Brain microvascular endothelial cell (primary cell): ENCODE results near the gene FAS.
"Not testable (repeated sequence)": the region's sequence is repeated elsewhere in the genome, so short reads cannot be mapped to it uniquely, and the experiment has no call there.

Experiments used
- DNase-seq: peaks from one replicate; pipeline ENCODE4 v3.0.0-alpha.2; 2020
- H3K27ac ChIP-seq: fragments of 250-450 bp; sonication (Bioruptor Pico); 2 replicates; pipeline ENCODE4 v1.5.1; 2020; ENCODE audit warnings: mild to moderate bottlenecking, moderate library complexity
- H3K27me3 ChIP-seq: fragments of 250-450 bp; sonication (Bioruptor Pico); replicated peaks from 2 replicates; pipeline ENCODE4 v1.5.1; 2020; ENCODE audit warnings: mild to moderate bottlenecking
- H3K36me3 ChIP-seq: fragments of 250-450 bp; sonication (Bioruptor Pico); replicated peaks from 2 replicates; pipeline ENCODE4 v1.5.1; 2020; ENCODE audit warnings: mild to moderate bottlenecking
- H3K4me3 ChIP-seq: 2 replicates; pipeline ENCODE4 v1.5.1; 2011; ENCODE audit warnings: low read depth, mild to moderate bottlenecking, control low read depth, low read length, moderate library complexity
- CTCF ChIP-seq: IDR thresholded peaks from 2 replicates; pipeline ENCODE4 v1.5.1; 2011; ENCODE audit warnings: low read depth, mild to moderate bottlenecking, moderate library complexity, low read length, control low read depth, inconsistent platforms; ENCODE audit errors: missing control alignments
- in situ Hi-C: cut with HindIII; loops from 2 replicates; pipeline ENCODE4 v1.10.0; 2017; ENCODE audit warnings: low sequenced_read_pairs, low pct_ligation_motif_present

FAS gene

GRCh38 chr10:89001729-89002072, 11.1 kb downstream of the FAS start:
- in situ Hi-C loops: loop anchor here (25.0 kb wide), 1 partner anchor 211 kb away; the partner anchor contains the start of gene CH25H
- Histone ChIP-seq H3K4me3 (no peak overlapping the region), H3K27me3 (no peaks in the 10 kb centered on the region), H3K27ac (no peak overlapping the region), H3K36me3 (no peaks in the 10 kb centered on the region)
- DNase-seq: peak; percentile 14
- TF ChIP-seq CTCF: no peak

GRCh38 chr10:89002226-89002978, 11.8 kb downstream of the FAS start:
- no peaks in the 10 kb centered on the region for H3K36me3 ChIP-seq
- in situ Hi-C loops: loop anchor here (25.0 kb wide), 1 partner anchor 210 kb away; the partner anchor contains the start of gene CH25H
- no peaks in the 10 kb centered on the region for H3K27me3 ChIP-seq
- H3K4me3 ChIP-seq: no peak overlapping the region
- TF ChIP-seq CTCF: no peak
- DNase-seq: no peak
- no peak overlapping the region for H3K27ac ChIP-seq

GRCh38 chr10:89003344-89003743, 12.7 kb downstream of the FAS start:
- in situ Hi-C loops: loop anchor here (25.0 kb wide), 1 partner anchor 209 kb away; the partner anchor contains the start of gene CH25H
- Histone ChIP-seq H3K36me3 (no peaks in the 10 kb centered on the region), H3K27ac (no peak overlapping the region), H3K4me3 (no peak overlapping the region), H3K27me3 (no peaks in the 10 kb centered on the region)
- no peak for DNase-seq
- no peak for TF ChIP-seq CTCF

- in situ Hi-C loops: loop anchor here (25.0 kb wide), 1 partner anchor 205 kb away; the partner anchor contains the start of gene CH25H
- no peak overlapping the region for H3K27ac ChIP-seq
- no peaks in the 10 kb centered on the region for H3K36me3 ChIP-seq
- no peaks in the 10 kb centered on the region for H3K27me3 ChIP-seq
- DNase-seq: no peak
- TF ChIP-seq CTCF: no peak
- H3K4me3 ChIP-seq: no peak overlapping the region
Measured at GRCh38 chr10:89007129-89007893, 16.7 kb downstream of the FAS start.

GRCh38 chr10:89018700-89019346, 28.2 kb downstream of the FAS start:
- not testable (repeated sequence) for H3K27ac ChIP-seq, DNase-seq, H3K36me3 ChIP-seq, H3K27me3 ChIP-seq, H3K4me3 ChIP-seq
- in situ Hi-C loops: loop anchor here (25.0 kb wide), 1 partner anchor 193 kb away; the partner anchor contains the start of gene CH25H
